PC-9 (cell line): ENCODE results near the gene CDK5RAP1. TPM values are rescaled to one million over a fixed set of nuclear protein-coding genes. Genes with fewer than 3 reads are reported as not detected.

Source experiments
- BruUV-seq: library from RNA; stranded (reverse); fragments of 400-500 nt; replicated peaks from 2 replicates; lab custom pipeline; 2021; lab: Mats Ljungman, UMichigan
- CTCF ChIA-PET: fragments of 300-600 bp; sonication (Branson Sonifier 250); formaldehyde crosslinking; loops from one replicate; lab custom pipeline; 2022; ENCODE audit warnings: antibody characterized with exemption; lab: Charles Lee
- POLR2A ChIA-PET: fragments of 300-600 bp; sonication (Branson Sonifier 250); formaldehyde crosslinking; loops from one replicate; lab custom pipeline; 2022; ENCODE audit warnings: antibody characterized with exemption; ENCODE audit not compliant: unreplicated experiment; lab: Charles Lee
- DNase-seq, 2 experiments: peaks; one replicate each; pipeline versions ENCODE4 v3.0.0 to v3.0.0-alpha.2; 2015 to 2022; ENCODE audit warnings: mixed read lengths in 1 of 2
- H2AFZ ChIP-seq: fragments of 200-600 bp; sonication (generic); 2 replicates; pipeline ENCODE4 v1.8.1; 2017; ENCODE audit warnings: antibody characterized with exemption
- H3F3A ChIP-seq: fragments of 200-600 bp; sonication (generic); 2 replicates; pipeline ENCODE4 v1.8.1; 2017; ENCODE audit warnings: antibody characterized with exemption, mild to moderate bottlenecking, low read depth; ENCODE audit not compliant: insufficient read depth
- H3K27ac ChIP-seq: fragments of 200-600 bp; sonication (generic); 2 replicates; pipeline ENCODE4 v1.6.1; 2016; ENCODE audit warnings: mixed run types
- H3K27me3 ChIP-seq: fragments of 200-600 bp; sonication (generic); 2 replicates; pipeline ENCODE4 v1.6.1; 2016; ENCODE audit warnings: low read depth, mixed run types; ENCODE audit not compliant: insufficient read depth
- H3K36me3 ChIP-seq: fragments of 200-600 bp; sonication (generic); 2 replicates; pipeline ENCODE4 v1.6.1; 2016; ENCODE audit warnings: low read depth, mixed run types
- H3K4me1 ChIP-seq: fragments of 200-600 bp; sonication (generic); replicated peaks from 2 replicates; pipeline ENCODE4 v1.6.1; 2016; ENCODE audit warnings: mixed run types; ENCODE audit not compliant: insufficient read depth
- H3K4me2 ChIP-seq: fragments of 200-600 bp; sonication (generic); 2 replicates; pipeline ENCODE4 v1.6.1; 2017; ENCODE audit warnings: mixed run types
- H3K4me3 ChIP-seq: fragments of 200-600 bp; sonication (generic); 2 replicates; pipeline ENCODE4 v1.6.1; 2016; ENCODE audit warnings: mixed run types
- H3K79me2 ChIP-seq: fragments of 200-600 bp; sonication (generic); 2 replicates; pipeline ENCODE4 v1.6.1; 2017; ENCODE audit warnings: low read depth, mixed run types
- H3K9me2 ChIP-seq: fragments of 200-600 bp; sonication (generic); 2 replicates; pipeline ENCODE4 v1.8.1; 2017; ENCODE audit warnings: mild to moderate bottlenecking; ENCODE audit not compliant: insufficient read depth
- H3K9me3 ChIP-seq: fragments of 200-600 bp; sonication (generic); 2 replicates; pipeline ENCODE4 v1.8.1; 2016; ENCODE audit warnings: low read depth; ENCODE audit not compliant: insufficient read depth
- H4K20me1 ChIP-seq: fragments of 200-600 bp; sonication (generic); 2 replicates; pipeline ENCODE4 v1.8.1; 2017; ENCODE audit not compliant: insufficient read depth
- EZH2 ChIP-seq: fragments of 200-600 bp; sonication (generic); IDR thresholded peaks from 2 replicates; pipeline ENCODE4 v1.8.0; 2017; ENCODE audit warnings: antibody characterized with exemption, low read depth
- intact Hi-C: fragments of 100-400 bp; cut with micrococcal nuclease; formaldehyde crosslinking; loops from one replicate; pipeline ENCODE4 v1.10.0; 2022; ENCODE audit not compliant: unreplicated experiment
- total RNA-seq: library from RNA; stranded (reverse); gene quantifications from 2 replicates; pipeline ENCODE4 v1.2.3, GENCODE V29; 2021
- TF ChIP-seq, protein P1 (sequence below): fragments of 200-600 bp; sonication (generic); conservative IDR thresholded peaks from 2 replicates; pipeline ENCODE4 v1.6.1; 2017; ENCODE audit warnings: mixed run types, antibody characterized with exemption, mild to moderate bottlenecking, moderate library complexity

CDK5RAP1 gene
- total RNA-seq, 1 experiment from 2014 or later, result 45.3 TPM

DNA sequence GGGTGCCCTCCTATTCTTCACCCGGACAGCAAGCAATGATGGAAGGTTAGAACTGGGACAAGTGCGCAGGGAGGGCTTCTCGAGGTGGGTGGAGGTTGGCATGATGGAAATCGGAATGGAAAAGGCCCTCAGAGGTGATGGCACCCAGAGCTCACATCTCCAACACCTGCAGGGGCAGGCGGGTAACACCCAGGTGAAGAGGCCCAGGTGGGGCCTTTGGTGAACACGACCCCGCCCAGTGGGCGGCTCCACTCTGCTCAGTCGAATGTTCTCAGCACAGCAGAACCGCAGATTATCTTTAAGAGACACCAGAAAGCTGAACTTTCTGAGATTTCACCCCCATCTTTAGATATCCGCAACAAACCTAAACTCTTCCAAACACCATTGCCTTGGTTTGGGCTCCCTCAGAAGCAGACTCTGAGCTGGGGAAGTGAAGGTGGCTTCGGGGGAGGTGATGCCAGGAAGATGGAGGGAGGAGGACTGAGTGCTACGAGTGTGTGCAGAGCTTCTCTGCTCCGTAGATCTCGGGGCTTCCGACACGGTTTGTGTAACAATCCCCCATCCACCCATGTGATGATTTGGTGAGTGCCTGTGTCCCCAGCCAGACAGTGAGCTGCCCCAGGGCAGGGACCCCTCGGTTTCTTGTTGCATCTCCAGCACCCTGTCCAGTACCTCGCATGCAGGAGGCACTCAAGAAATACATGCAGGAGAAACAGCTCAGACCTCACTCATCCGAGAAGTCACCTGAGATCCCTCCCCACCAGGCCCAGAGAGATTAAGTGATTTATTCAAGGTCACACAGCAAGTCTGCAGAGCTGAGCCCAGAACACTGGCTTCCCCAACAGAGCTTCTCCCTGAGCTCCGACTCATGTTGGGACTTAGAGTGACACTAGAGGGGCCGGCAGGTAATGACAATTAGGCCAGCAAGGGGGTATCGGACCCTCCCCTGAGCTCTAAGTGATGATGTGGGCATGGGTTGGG is 72.9 kb downstream of the CDK5RAP1 start:
- POLR2A ChIA-PET, result interaction anchor here (0.7 kb wide), 1 partner anchor 115 kb away, joined by 3 read pairs; the partner anchor contains the start of gene SNTA1
- H3K4me2 ChIP-seq, result no peak overlapping the region
- H3F3A ChIP-seq, result no peaks in the 10 kb centered on the region
- intact Hi-C loops, result no loop called here
- no peak overlapping the region for H3K4me3 ChIP-seq
- peaks cover 96% of the 10 kb centered on the region for H3K27me3 ChIP-seq
- H3K9me3 ChIP-seq, result no peaks in the 10 kb centered on the region
- H2AFZ ChIP-seq, result no peak overlapping the region
- CTCF ChIA-PET, result no interaction called here
- no peak overlapping the region for H3K27ac ChIP-seq
- H3K79me2 ChIP-seq, result no peaks in the 10 kb centered on the region
- no TSS peak for BruUV-seq
- no peaks in the 10 kb centered on the region for H3K36me3 ChIP-seq
- no peaks in the 10 kb centered on the region for H3K9me2 ChIP-seq
- H4K20me1 ChIP-seq, result no peaks in the 10 kb centered on the region
- no peaks in the 10 kb centered on the region for H3K4me1 ChIP-seq
- no peak for DNase-seq
- TF ChIP-seq, protein P1, sequence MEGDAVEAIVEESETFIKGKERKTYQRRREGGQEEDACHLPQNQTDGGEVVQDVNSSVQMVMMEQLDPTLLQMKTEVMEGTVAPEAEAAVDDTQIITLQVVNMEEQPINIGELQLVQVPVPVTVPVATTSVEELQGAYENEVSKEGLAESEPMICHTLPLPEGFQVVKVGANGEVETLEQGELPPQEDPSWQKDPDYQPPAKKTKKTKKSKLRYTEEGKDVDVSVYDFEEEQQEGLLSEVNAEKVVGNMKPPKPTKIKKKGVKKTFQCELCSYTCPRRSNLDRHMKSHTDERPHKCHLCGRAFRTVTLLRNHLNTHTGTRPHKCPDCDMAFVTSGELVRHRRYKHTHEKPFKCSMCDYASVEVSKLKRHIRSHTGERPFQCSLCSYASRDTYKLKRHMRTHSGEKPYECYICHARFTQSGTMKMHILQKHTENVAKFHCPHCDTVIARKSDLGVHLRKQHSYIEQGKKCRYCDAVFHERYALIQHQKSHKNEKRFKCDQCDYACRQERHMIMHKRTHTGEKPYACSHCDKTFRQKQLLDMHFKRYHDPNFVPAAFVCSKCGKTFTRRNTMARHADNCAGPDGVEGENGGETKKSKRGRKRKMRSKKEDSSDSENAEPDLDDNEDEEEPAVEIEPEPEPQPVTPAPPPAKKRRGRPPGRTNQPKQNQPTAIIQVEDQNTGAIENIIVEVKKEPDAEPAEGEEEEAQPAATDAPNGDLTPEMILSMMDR, result no peak
- no peak for TF ChIP-seq EZH2

DNA sequence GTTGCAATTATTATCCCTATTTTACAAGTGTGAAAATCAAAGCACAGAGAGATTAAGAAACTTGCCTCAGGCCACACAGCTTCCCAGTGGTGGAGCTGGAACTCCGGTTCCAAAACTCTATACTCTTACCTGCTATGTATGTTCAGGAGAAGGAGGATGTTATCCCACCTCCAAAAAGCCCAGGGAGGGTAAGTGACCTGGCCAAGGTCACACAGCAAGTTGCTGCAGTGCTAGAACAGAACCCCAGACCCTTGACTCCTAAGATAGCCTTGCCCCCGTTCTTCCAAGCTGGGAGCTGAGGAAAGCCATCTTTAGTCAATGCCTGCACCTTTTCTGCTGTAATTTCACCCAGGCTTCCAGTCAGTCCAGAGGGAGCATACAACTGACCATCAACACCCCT is 76.0 kb downstream of the CDK5RAP1 start:
- POLR2A ChIA-PET, result no interaction called here
- H3K4me2 ChIP-seq, result no peak overlapping the region
- peak in 1 of 2 experiments; percentile 3 for DNase-seq
- no peak overlapping the region for H3K4me3 ChIP-seq
- TF ChIP-seq EZH2, result no peak
- TF ChIP-seq, protein P1, result no peak
- H3K9me2 ChIP-seq, result no peaks in the 10 kb centered on the region
- no peaks in the 10 kb centered on the region for H3K9me3 ChIP-seq
- H3K79me2 ChIP-seq, result no peaks in the 10 kb centered on the region
- CTCF ChIA-PET, result no interaction called here
- H4K20me1 ChIP-seq, result no peaks in the 10 kb centered on the region
- H3F3A ChIP-seq, result no peaks in the 10 kb centered on the region
- H3K36me3 ChIP-seq, result no peaks in the 10 kb centered on the region
- intact Hi-C loops, result no loop called here
- no peak overlapping the region for H3K27ac ChIP-seq
- H2AFZ ChIP-seq, result no peak overlapping the region
- no TSS peak for BruUV-seq
- H3K4me1 ChIP-seq, result no peaks in the 10 kb centered on the region
- H3K27me3 ChIP-seq, result peaks cover 68% of the 10 kb centered on the region

DNA sequence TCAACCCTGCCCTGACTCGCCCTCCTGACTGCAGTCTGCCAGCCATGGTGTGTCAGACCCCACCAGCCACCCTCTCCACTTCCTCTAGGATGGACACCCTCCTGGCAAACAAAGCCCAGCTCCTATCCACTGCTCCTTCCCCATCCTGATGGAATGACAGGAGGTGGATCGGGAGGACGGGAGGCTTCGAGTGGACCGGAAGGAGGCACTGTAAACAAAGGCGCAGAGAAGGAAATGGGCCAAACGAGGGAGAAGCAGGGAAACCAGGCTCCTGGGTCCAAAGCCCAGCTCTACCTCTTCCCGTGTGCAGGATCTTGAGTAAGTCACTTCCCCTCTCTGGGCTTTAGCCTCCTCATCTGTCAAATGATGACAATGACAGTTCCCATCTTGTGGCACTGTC is 78.1 kb downstream of the CDK5RAP1 start:
- no peaks in the 10 kb centered on the region for H3K4me1 ChIP-seq
- peaks cover 65% of the 10 kb centered on the region for H3K27me3 ChIP-seq
- no peaks in the 10 kb centered on the region for H3K79me2 ChIP-seq
- H2AFZ ChIP-seq, result no peak overlapping the region
- H3K9me2 ChIP-seq, result no peaks in the 10 kb centered on the region
- H3K36me3 ChIP-seq, result no peaks in the 10 kb centered on the region
- intact Hi-C loops, result no loop called here
- H4K20me1 ChIP-seq, result no peaks in the 10 kb centered on the region
- BruUV-seq, result no TSS peak
- ChIA-PET POLR2A (no interaction called here), CTCF (no interaction called here)
- H3K4me2 ChIP-seq, result no peak overlapping the region
- H3K27ac ChIP-seq, result no peak overlapping the region
- peak in 1 of 2 experiments; percentile 8 for DNase-seq
- TF ChIP-seq, protein P1, result no peak
- TF ChIP-seq EZH2, result no peak
- H3K4me3 ChIP-seq, result no peak overlapping the region
- H3F3A ChIP-seq, result no peaks in the 10 kb centered on the region
- no peaks in the 10 kb centered on the region for H3K9me3 ChIP-seq
